SU-DHL-6 (cell line): Measurements from ENCODE around the gene CLEC1B.

Experiments used
- H2AFZ ChIP-seq: fragments of 200-600 bp; sonication (generic); 2 replicates; pipeline ENCODE4 v1.6.1; 2014; ENCODE audit warnings: low read depth, mild to moderate bottlenecking, moderate library complexity, mixed read lengths, antibody characterized with exemption, low read length; ENCODE audit not compliant: severe bottlenecking
- H3F3A ChIP-seq: fragments of 200-600 bp; shearing (Covaris generic); 2 replicates; pipeline ENCODE4 v1.6.0; 2016; ENCODE audit warnings: antibody characterized with exemption, mild to moderate bottlenecking; ENCODE audit not compliant: insufficient read depth
- H3K27ac ChIP-seq: fragments of 200-600 bp; sonication (generic); 2 replicates; pipeline ENCODE4 v1.5.1; 2016; ENCODE audit warnings: low read depth, mild to moderate bottlenecking, low read length, moderate library complexity, mixed read lengths
- H3K27me3 ChIP-seq: fragments of 200-600 bp; sonication (generic), shearing (Covaris generic); 2 replicates; pipeline ENCODE4 v1.6.0; 2014; ENCODE audit warnings: mild to moderate bottlenecking, low read length
- H3K36me3 ChIP-seq: fragments of 200-600 bp; sonication (generic); 2 replicates; pipeline ENCODE4 v1.6.1; 2014; ENCODE audit warnings: mild to moderate bottlenecking, low read length, mixed read lengths
- H3K4me2 ChIP-seq: fragments of 300-600, 200-600 bp; shearing (Covaris generic), sonication (generic); 2 replicates; pipeline ENCODE4 v1.6.0; 2014; ENCODE audit warnings: low read length, low read depth, mild to moderate bottlenecking; ENCODE audit not compliant: poor library complexity, severe bottlenecking
- H3K4me3 ChIP-seq: fragments of 200-600 bp; sonication (generic); 2 replicates; pipeline ENCODE4 v1.5.1; 2014; ENCODE audit warnings: antibody characterized with exemption, low read length, mild to moderate bottlenecking, mixed read lengths; ENCODE audit not compliant: insufficient read depth, poor library complexity, severe bottlenecking
- H3K79me2 ChIP-seq: fragments of 200-600 bp; sonication (generic); 2 replicates; pipeline ENCODE4 v1.6.1; 2014; ENCODE audit warnings: mild to moderate bottlenecking, low read length, moderate library complexity; ENCODE audit not compliant: insufficient read depth
- H3K9ac ChIP-seq: fragments of 200-600 bp; sonication (generic); 2 replicates; pipeline ENCODE4 v1.7.0; 2014; ENCODE audit warnings: mild to moderate bottlenecking, low read length
- H3K9me2 ChIP-seq: fragments of 200-600 bp; sonication (generic); replicated peaks from 2 replicates; pipeline ENCODE4 v1.6.1; 2014; ENCODE audit warnings: low read length; ENCODE audit not compliant: insufficient read depth
- H3K9me3 ChIP-seq: fragments of 200-600 bp; sonication (generic); 2 replicates; pipeline ENCODE4 v1.6.1; 2014; ENCODE audit warnings: low read length, mixed read lengths; ENCODE audit not compliant: insufficient read depth
- H4K20me1 ChIP-seq: fragments of 200-600 bp; sonication (generic); 2 replicates; pipeline ENCODE4 v1.6.1; 2014; ENCODE audit warnings: low read depth, mild to moderate bottlenecking, antibody characterized with exemption, low read length, moderate library complexity, mixed read lengths
- EZH2phosphoT487 ChIP-seq: fragments of 200-600 bp; sonication (generic), shearing (Covaris generic); conservative IDR thresholded peaks from 2 replicates; pipeline ENCODE4 v1.6.1; 2018; ENCODE audit warnings: mild to moderate bottlenecking, antibody characterized with exemption, low read length, moderate library complexity, mixed read lengths
- TF ChIP-seq, protein P1 (sequence below): fragments of 200-600 bp; sonication (generic); IDR thresholded peaks from one replicate; pipeline ENCODE4 v1.5.1; 2017; ENCODE audit warnings: antibody characterized with exemption, mild to moderate bottlenecking, low read length, moderate library complexity; ENCODE audit not compliant: insufficient read depth, poor library complexity, severe bottlenecking

Gene CLEC1B

DNA sequence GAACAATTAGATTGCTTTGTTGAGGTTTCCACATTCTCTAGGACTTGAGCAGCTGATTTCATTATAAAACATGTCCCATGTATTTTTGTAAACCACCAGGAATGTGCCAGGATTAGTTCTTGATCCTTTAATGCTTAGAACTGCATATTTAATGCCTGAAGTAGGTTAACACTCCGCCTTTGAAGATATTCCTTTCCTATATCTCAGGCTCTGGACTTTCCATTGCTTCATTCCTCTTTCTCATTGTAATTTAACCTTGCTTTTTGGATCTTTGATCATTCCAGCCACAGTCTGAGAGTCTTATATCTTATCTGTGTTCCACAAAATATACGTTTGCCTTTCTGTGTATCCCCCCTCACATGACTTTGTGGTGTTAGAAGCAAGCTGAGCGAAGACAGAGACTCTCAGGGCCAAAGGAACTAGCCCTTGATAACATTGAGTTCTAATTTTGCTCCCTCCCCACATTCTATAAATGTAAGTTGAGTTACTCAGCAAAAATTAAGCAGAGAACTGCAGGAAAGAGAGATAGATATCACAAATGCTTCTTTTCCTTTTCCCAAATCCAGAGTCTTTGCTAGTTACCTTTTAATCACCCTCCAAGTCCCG lies 2.4 kb upstream of the CLEC1B start:
- no peak overlapping the region for H3K9ac ChIP-seq
- H3F3A ChIP-seq: no peaks in the 10 kb centered on the region
- H3K9me3 ChIP-seq: no peaks in the 10 kb centered on the region
- H2AFZ ChIP-seq: no peak overlapping the region
- H3K27me3 ChIP-seq: no peaks in the 10 kb centered on the region
- H3K27ac ChIP-seq: no peak overlapping the region
- no peaks in the 10 kb centered on the region for H4K20me1 ChIP-seq
- H3K79me2 ChIP-seq: no peaks in the 10 kb centered on the region
- no peaks in the 10 kb centered on the region for H3K36me3 ChIP-seq
- no peak overlapping the region for H3K4me3 ChIP-seq
- TF ChIP-seq, protein P1, sequence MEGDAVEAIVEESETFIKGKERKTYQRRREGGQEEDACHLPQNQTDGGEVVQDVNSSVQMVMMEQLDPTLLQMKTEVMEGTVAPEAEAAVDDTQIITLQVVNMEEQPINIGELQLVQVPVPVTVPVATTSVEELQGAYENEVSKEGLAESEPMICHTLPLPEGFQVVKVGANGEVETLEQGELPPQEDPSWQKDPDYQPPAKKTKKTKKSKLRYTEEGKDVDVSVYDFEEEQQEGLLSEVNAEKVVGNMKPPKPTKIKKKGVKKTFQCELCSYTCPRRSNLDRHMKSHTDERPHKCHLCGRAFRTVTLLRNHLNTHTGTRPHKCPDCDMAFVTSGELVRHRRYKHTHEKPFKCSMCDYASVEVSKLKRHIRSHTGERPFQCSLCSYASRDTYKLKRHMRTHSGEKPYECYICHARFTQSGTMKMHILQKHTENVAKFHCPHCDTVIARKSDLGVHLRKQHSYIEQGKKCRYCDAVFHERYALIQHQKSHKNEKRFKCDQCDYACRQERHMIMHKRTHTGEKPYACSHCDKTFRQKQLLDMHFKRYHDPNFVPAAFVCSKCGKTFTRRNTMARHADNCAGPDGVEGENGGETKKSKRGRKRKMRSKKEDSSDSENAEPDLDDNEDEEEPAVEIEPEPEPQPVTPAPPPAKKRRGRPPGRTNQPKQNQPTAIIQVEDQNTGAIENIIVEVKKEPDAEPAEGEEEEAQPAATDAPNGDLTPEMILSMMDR: no peak
- TF ChIP-seq EZH2phosphoT487: no peak
- no peak overlapping the region for H3K4me2 ChIP-seq
- H3K9me2 ChIP-seq: no peaks in the 10 kb centered on the region

GRCh38 chr12:9992296-9992695 lies 6.6 kb downstream of the CLEC1B start:
- Histone ChIP-seq H3K27me3 (no peaks in the 10 kb centered on the region), H3K4me2 (no peak overlapping the region), H3K4me3 (no peak overlapping the region), H3K36me3 (no peaks in the 10 kb centered on the region), H3K9ac (no peak overlapping the region), H3K27ac (no peak overlapping the region), H3K79me2 (no peaks in the 10 kb centered on the region), H3K9me2 (no peaks in the 10 kb centered on the region), H4K20me1 (no peaks in the 10 kb centered on the region), H3K9me3 (no peaks in the 10 kb centered on the region), H2AFZ (no peak overlapping the region), H3F3A (no peaks in the 10 kb centered on the region)
- TF ChIP-seq, protein P1: no peak
- TF ChIP-seq EZH2phosphoT487: no peak

- H3K9ac ChIP-seq: no peak overlapping the region
- no peaks in the 10 kb centered on the region for H3K9me2 ChIP-seq
- H3K9me3 ChIP-seq: no peaks in the 10 kb centered on the region
- no peaks in the 10 kb centered on the region for H3K79me2 ChIP-seq
- H4K20me1 ChIP-seq: no peaks in the 10 kb centered on the region
- TF ChIP-seq, protein P1: no peak
- no peak for TF ChIP-seq EZH2phosphoT487
- no peaks in the 10 kb centered on the region for H3K36me3 ChIP-seq
- H3K27me3 ChIP-seq: no peaks in the 10 kb centered on the region
- no peak overlapping the region for H3K4me3 ChIP-seq
- H3K27ac ChIP-seq: no peak overlapping the region
- H3F3A ChIP-seq: no peaks in the 10 kb centered on the region
- no peak overlapping the region for H3K4me2 ChIP-seq
- H2AFZ ChIP-seq: no peak overlapping the region
These were observed 7.0 kb downstream of the CLEC1B start for GRCh38 chr12:9991876-9992275.
